GM18517 (cell line): ENCODE data around the gene ZNF358.

Source experiments
- ATAC-seq: cut with Tn5 transposase; IDR thresholded peaks from one replicate; pipeline ENCODE4 v1.9.1; 2021; ENCODE audit warnings: mild to moderate bottlenecking, moderate library complexity; ENCODE audit not compliant: unreplicated experiment

Gene ZNF358

GRCh38 chr19:7554990-7555864 lies 39.3 kb downstream of the ZNF358 start:
- ATAC-seq: no peak

- ATAC-seq: no peak
Measured at GRCh38 chr19:7556696-7557315, 40.9 kb downstream of the ZNF358 start.

GRCh38 chr19:7558667-7559066 lies 42.8 kb downstream of the ZNF358 start:
- ATAC-seq: no peak

GRCh38 chr19:7559102-7559501 lies 43.2 kb downstream of the ZNF358 start:
- no peak for ATAC-seq

GRCh38 chr19:7560255-7560654 lies 44.4 kb downstream of the ZNF358 start:
- no peak for ATAC-seq

- no peak for ATAC-seq
Measured at GRCh38 chr19:7561325-7561724, 45.4 kb downstream of the ZNF358 start.

GRCh38 chr19:7562646-7563393 lies 46.9 kb downstream of the ZNF358 start:
- ATAC-seq: no peak

GRCh38 chr19:7564866-7565265 lies 49.0 kb downstream of the ZNF358 start:
- ATAC-seq: no peak

- no peak for ATAC-seq
Measured at GRCh38 chr19:7565332-7565731, 49.4 kb downstream of the ZNF358 start.
